GM19463 (cell line): Measurements from ENCODE around the gene PCNX3.
"Not testable (repeated sequence)": the region's sequence is repeated elsewhere in the genome, so short reads cannot be mapped to it uniquely, and the experiment has no call there.

Source experiments
- ATAC-seq: cut with Tn5 transposase; IDR thresholded peaks from one replicate; pipeline ENCODE4 v1.9.1; 2021; ENCODE audit warnings: mild to moderate bottlenecking, moderate library complexity; ENCODE audit not compliant: unreplicated experiment

The PCNX3 gene

DNA sequence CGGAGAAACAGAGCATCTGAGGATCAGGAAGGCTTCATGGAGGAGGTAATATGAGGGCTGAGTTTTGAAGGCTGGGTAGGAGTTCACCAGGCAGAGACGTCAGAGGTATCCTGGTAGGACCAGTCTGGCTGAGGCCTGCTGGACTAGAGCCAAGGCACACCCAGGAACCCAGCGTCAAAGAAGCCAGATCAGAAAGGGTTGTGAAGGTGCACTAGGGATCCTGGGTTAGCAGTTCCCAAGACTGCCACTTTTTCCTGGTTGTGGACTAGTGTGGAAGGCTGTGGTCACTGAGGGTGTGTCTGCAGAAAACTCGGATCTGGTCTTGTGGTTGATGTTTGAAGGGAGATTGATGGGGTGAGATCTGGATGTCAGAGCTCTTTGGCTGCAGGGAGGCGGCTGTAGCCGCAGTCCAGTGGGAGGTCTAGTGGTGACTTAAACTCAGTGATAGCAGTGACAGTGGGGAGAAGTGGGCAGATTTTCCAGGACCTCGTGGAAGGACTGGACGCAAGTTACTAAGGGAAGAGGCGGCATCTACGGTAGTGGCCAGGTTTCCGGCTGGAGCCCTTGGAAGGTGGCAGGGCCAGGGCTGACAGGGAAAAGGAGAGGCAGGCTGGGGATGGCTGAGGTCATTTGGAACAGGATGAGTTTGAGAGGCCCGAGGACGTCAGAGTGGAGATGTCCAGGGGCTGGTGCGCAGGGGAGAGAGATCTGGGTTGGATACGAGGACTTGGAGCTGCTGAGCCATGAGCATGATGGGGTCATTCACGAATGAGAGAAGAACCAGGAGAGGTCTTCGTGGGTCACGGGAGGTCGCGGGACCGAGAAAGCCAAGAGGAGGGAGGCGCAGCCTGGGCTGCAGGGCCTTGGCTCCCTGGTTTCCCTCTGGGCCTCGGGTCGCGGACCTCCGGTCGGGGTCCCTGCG lies 36.3 kb downstream of the PCNX3 start:
- ATAC-seq, result no peak

DNA sequence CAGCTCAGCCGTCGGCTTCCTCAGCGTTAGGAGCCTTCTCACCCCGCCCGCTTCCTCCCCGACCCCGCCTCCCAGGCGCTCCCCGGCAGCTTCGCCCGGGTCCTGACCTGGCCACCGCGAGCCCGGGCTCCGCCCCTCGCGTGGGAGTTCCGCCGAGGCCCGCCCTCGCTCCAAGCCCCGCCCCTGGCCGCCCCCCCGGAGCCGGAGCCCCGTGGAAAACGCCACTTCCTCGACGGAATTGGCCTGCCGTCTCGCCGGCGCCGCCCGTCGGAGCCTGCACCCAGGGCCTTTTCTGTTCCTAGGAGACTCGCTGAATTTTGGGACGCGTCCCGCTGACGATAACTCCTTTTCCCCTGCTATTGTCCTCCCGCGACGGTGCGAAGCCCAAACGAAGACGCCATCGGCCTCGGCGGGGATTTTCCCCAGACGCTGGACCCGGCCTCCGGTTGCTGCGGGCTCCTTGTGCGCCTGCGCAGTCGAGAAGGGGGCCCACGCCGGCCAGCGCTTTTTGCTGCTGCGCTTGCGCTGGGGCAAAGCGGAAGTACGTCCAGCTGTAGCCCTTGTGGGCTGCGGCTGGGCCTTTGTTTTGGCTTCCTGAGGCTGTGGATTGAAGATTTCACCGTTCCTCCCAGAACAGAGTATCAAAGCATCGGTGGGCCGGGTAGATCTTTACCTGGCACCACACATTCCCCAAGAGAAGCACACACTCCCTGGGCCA lies 37.1 kb downstream of the PCNX3 start:
- ATAC-seq, result peak; percentile 84

DNA sequence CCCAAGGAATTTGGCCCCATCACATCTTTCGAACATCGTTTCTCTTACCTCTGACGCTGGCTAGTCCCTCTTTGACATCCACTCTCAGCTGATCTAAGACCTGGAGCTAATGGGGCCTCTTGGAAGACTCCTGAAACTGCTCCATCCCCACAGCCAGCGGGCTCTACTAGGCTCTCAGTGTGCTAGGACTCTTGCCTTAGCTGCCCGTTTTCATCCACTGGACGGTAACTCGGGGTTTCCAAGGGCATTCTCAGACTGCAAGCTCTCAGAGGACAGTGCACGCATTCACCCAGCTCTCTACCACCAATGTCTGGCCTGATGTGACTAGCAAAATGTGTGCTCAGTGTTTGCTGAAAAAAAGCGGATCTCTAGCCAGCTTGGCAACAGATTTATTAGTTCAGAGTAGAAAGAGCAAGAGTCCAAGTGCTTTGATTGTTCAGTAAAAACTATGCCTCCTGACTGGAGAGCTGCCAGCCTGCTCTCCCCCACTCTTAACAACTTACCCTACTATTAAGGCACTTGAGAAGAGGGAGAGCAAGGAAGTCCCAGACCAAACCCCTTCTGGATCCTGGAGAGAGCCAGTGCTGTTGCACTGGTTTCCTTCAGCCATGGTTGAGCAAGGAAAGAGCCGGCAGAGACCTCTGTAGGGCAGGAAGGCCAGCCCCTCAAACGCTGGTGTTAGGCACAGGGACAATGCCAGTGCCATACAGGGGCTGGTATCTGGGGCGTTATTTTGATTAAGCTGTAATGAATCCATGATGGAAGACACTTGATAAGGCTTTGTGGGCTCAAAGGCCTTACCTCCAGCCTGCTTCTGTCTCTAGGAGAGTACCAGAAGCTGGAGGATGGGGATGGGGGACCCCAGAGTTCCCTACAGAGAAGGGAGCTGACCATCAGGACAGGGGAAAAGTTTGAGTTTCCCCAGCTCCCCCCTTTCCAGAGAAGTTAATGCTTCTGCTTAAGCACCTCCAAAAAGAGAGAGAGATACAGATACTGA lies 38.0 kb downstream of the PCNX3 start:
- no peak for ATAC-seq

DNA sequence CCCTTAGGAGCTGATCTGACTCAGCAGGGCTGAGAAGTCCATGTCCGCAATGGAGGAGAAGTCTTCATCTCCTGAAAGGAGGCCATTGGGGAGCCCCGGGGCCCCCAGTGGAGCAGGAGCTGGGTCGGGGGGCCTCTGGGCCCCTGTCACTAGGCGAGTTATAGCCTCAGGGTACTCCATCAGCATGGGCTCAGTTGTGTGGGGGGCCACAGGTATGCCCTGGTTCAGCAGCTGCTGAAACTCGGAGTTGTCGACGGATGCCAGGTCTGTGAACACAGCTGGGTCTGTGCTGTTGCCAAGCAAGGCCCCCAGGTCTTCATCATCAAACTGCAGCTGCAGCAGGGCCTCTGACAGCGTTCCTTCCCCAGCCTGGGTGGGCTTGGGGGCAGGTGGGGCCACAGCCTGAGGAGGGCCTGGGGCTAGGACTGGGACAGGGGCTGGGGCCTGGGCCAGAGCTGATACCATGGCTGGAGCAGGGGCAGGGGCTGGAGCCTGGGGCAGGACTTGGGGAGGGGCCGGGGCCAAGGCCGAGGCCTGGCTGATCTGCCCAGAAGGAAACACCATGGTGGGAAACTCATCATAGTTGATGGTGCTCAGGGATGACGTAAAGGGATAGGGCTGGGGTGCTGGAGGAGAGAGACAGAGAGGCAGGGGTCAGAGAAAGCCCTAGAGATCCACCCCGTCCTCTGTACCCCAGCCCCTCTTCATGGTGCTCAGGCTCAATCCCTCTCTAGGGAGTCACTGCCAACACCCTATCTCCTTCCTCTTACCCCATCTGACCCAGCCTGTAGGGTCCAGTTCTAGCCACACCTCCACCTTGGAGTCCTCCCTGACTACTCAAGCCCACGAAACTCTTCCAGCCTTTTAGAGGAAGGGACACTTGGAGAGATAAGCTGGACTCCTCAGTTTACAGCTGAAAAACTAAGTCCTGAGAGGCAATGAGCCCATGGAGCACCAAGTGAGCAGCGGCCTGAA lies 39.1 kb downstream of the PCNX3 start:
- no peak for ATAC-seq

DNA sequence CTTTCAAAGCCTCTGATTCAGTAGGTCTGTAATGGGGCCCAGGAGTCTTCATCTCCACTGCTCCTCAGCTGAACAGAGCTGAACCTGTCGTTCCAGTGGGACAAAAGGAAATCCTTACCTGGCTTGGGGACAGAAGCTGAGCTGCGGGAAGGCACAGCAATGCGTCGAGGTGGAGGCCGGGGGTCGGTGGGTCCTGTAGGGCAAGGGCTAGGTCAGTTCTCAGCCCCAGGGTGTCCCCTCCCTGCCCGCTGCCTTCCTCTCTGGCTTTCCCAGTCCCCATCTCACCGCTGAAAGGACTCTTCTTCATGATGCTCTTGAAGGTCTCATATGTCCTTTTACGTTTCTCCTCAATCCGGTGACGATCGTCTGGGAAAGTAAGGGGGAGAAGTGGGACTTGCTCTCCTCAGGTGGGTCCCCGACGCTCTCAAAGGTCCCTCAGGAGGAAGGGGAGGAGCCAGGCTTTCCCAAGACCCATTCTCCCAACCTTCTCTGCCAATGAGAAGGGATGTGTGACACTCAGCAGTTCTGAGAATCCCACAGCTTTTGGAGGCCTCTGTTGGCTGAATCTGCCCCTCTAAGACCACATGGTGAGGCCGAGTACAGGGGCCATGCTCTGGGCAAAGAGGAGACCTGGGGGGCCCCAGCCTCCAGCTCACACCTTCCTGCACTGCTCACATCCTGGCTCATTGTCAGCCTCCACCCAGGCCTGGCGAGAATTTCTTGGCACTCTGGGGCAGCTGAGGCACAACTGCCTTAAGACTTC lies 40.2 kb downstream of the PCNX3 start:
- ATAC-seq, result no peak

DNA sequence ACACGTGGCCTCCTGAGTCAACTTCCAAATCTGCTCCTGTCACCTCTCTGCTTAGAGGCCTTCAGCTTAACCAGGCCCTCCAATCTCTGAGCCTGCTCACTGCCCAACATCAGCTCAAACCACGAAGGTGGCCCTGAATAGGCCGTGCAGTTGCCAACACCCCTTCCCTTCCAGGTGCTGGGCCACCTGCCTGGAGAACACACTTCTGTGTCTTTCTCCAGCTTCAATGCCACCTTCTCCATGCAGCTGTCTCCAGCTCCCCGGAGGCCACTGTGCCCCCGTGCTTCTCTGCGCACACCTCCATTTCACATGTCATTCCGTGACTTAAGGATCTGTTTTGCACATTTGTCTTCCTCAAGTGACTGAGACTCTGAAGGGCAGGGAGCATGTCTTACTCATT lies 41.9 kb downstream of the PCNX3 start:
- no peak for ATAC-seq

DNA sequence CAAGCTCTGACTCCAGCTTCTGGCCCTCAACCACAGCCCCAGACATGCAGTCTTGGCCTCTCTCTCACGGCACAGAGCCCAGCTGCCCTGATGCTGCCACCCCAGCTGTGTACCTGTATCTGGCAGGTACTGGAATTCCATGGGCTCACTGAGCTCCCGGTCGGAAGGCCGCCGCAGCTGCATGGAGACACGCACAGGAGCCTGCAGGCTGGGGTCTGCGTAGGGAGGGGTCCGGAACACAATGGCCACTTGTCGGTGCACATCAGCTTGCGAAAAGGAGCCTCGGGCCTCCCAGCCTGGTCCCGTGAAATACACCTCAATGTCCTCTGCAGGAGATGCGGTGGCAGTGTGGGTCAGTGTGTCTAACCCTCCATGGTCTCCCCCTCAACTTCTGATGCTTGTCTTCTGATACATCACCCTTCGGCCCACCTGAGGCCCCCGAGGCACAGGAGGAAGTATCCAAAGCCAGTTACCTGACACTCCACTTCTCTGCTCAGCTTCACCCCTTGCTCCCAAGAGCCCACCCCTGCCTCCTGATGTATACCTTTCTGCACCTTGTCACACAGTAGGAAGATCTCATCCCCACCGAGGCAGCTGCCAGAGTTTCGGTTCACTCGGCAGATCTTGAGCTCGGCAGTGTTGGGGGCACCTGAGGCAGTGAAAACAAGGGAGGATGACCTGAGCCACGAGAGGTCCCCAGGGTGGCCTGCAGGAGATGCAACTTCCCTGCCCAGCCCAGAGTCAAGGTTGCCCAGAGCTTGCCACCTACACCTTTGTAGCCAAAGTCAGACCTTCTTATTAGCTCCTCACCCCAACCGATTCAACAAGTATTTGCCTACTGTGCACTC lies 42.8 kb downstream of the PCNX3 start:
- no peak for ATAC-seq

DNA sequence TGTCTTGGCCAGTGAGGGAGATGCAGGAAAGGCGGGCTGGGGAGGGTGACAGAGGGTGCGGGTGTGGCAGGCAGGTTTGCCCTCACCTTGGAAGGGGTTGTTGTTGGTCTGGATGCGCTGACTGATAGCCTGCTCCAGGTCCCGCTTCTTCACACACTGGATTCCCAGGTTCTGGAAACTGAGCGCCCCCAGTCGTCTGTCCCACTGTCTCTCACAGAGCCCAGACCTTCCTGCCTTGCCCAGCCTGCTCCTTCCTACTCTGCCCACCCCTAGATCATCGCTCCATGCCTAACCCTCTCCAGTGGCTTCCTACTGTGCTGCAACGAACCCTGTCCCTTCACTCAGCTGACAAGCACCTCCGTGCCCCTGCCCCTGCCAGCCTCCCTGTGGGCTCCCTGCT lies 44.5 kb downstream of the PCNX3 start:
- no peak for ATAC-seq

DNA sequence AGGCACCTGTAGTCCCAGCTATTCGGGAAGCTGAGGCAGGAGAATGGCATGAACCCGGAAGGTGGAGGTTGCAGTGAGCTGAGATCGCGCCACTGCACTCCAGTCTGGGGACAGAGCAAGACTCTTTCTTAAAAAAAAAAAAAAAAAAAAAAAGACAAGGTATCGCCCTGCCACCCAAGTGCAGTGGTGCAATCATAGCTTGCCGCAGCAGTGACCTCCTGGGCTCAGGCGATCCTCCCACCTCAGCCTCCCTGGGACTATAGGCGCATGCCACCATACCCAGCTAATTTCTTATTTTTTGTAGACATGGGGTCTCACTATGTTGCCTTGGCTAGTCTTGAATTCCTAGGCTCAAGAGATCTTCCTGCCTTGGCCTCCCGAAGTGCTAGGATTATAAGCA lies 45.3 kb downstream of the PCNX3 start:
- ATAC-seq, result not testable (repeated sequence)

DNA sequence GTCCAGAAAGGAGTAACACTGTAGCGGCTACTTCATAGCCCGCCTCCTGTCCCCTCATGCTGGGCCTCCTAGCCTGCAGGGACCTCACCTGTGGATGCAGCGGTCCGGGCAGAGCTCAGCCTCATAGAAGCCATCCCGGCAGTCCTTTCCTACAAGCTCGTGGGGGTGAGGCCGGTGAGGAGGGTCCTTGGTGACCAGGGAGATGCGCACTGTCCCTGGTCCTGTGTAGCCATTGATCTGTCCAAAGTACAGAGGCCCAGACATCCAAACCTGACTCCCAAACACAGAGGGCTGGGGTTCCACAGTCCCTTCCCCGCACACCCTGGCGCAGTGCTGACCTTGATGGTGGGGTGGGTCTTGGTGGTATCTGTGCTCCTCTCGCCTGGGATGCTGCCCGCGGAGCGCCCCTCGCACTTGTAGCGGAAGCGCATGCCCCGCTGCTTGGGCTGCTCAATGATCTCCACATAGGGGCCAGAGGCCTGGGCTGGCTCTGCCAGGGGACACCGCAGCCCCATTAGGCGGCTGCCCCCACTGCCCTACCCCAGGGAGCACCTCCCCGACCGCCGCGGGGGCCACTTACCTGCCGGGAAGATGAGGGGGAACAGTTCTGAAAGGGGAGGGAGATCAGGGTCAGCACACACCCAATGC lies 46.1 kb downstream of the PCNX3 start:
- no peak for ATAC-seq

DNA sequence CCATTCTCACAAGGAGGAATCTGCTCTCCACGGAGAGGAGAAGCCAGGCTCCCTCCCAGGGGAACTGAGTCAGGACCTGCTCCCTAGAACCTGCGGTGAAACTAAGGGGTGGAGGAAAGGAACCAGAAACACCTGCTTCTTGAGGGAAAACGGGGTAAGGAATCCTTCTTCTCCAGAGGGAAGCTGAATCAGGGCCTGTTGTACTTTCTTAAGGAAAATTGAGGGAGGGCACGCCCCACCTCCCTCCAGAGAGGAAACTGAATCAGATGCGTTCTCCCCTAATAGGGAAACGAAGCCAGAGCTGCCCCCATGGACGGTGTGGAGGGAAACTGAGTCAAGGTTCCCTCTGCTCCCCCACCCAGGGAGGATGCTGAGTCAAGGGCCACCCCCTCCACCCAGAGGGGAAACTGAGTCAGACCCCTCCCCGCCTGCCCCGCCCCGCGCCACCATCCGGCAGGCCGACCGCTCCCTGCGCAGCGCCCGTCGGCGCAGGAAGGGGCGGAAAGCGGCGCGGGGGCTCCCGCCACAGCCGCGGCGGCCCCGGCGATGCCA lies 46.7 kb downstream of the PCNX3 start:
- peak; percentile 16 for ATAC-seq

DNA sequence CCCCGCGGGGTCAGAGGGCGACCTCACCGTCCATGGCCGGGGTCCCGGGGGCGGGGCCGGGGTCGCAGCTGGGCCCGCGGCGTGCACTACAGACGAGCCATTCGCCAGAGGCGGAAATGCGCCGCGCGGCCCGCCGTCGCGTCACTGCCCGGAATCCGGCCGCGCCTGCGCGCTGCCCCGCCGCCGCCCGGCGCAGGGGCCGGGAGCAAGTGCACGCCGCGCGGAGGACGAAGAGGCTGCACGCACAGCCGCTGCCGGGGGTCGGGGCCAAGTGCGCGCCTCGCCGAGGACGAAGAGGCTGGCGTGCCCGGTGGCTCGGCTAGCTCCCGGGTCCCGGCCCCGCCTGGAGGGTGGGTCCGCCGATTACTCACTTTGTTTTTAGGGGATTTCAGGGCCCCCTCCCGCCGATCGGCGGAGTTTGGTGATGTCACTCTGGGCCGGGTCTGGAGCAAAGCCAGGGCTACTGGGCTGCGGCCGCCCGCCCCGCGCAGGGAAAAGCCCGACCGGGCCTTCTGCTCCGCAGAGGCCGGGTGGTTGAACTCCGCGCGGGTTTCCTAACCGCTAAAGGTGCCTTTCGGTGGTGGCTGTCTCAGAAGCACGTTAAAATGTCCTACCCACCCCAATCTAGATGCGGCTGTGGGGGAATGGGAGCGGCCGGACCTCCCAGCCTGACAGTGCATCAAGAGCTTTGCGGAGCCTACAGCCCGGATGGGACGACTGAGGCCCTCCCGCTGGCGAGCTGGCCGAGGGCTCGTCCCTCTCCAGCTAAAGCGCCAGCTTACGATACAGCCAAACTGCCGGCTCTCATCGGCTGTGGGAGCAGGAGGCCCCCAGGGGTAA lies 47.4 kb downstream of the PCNX3 start, which contains the start of gene RELA:
Gene RELA, minus strand, starts transcription at position 118 of the 840 bp plus-strand sequence. Its CDS starts 84 bp downstream, at position 34.
- ATAC-seq, result peak; percentile 88

DNA sequence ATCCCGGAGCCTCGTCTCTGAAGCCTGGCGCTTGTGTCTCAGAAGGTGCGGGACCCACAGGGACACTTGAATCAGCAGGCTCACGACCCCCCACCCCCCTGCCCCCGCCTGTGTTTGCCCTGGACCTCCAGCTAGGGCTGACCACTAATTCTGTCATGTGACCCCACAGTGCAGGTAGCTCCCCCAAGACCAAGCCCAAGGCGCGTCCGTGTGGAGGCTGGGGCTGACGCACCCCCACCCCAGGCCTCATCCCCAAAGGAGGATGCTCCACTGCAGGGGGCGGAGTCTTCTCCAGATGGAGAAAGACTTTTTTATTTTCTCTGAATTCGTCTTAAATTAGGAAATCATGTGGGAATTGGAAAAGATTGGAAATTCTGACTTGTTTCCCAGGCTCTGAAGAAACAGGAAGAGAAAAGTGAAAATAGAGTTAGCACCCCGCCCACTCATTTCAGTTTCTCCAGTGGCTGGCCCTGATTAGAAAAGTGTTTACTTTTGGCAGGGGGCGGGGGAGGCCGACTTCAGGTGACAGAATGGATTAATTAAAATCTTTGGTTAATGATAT lies 48.1 kb downstream of the PCNX3 start:
- peak; percentile 9 for ATAC-seq

DNA sequence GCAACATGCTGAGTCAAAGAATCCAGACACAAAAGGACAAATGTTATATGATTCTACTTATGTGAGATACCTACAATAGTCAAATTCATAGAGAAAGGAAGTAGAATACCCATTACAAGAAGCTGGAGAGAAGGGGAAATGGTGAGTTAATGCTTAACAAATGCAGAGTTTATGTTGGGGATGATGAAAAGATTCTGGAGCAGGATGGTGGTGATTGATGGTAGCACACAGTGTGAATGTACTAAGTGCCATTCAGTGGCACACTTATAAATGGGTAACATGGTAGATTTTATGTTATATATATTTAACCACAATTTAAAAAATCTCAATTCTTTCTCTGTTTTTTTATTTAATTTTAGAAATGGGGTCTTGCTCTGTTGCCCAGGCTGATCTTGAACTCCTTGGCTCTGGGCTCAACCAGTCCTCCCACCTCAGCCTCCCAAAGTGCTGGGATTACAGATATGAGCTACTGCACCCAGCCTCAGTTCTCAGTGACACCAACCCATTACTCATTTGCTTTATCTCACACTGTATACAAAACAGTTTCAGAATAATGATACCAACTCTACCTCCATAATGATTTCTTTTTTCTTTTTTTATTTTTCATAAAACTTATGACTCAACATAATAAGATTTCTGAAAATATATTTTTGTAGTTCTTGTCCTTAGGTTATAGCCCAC lies 56.7 kb downstream of the PCNX3 start:
- no peak for ATAC-seq

DNA sequence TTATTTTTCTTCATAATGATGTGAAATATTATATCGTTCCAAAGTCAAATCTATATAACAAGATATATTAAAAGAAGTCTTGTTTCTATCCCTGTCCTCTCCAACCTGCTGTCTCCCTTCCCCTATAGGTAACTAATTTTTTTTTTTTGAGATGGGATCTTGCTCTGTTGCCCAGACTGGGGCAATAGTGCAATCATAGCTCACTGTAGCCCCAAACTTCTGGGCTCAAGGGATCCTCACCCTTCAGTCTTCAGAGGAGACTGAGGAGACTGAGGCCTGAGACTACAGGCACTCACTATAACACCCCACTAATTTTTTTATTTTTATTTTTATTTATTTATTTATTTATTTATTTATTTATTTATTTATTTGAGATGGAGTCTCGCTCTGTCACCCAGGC lies 57.4 kb downstream of the PCNX3 start:
- no peak for ATAC-seq
